ENCODE measurements around the gene PAQR4. TPM values are rescaled to one million over a fixed set of nuclear protein-coding genes. Genes with fewer than 3 reads are reported as not detected.
"Not testable (repeated sequence)": the region's sequence is repeated elsewhere in the genome, so short reads cannot be mapped to it uniquely, and the experiment has no call there.

PAQR4 gene
- total RNA-seq, 4 donors from 2014 or later = 2.8 to 5.6 (median 3.3) TPM

GRCh38 chr16:2925951-2926649 is 43.0 kb upstream of the PAQR4 start:
- WGBS, 2 donors = 74% methylated on average over 9 of the region's 9 CpGs
- no peaks in the 10 kb centered on the region for H3K27me3 ChIP-seq
- peaks cover 0 to 5% of the 10 kb centered on the region in 2 donors for H3K4me1 ChIP-seq
- DNase-seq = no peak
- peaks cover 13 to 16% of the 10 kb centered on the region in 2 donors for H3K36me3 ChIP-seq
- no peak overlapping the region for H3K4me3 ChIP-seq (replicated peaks in 1 of 3)
- TF ChIP-seq POLR2A (IDR thresholded peaks at IDR 0.05) (no peak), CTCF (IDR thresholded peaks at IDR 0.05) (no peak)
- intact Hi-C loops (cut with DNase I) = loop anchor here (2.0 to 5.0 kb wide), 2 partner anchors 54 to 87 kb away; no protein-coding TSS in a partner anchor
- H3K9me3 ChIP-seq = no peaks in the 10 kb centered on the region
- H3K27ac ChIP-seq = no peak overlapping the region

GRCh38 chr16:2926650-2926999 is 42.5 kb upstream of the PAQR4 start:
- H3K27ac ChIP-seq = no peak overlapping the region
- 75 to 87% methylated on average over 5 of the region's 5 CpGs for WGBS, 2 donors
- H3K9me3 ChIP-seq = no peaks in the 10 kb centered on the region
- intact Hi-C loops (cut with DNase I) = loop anchor here (5.0 kb wide), 1 partner anchor 54 kb away; no protein-coding TSS in a partner anchor
- no peak overlapping the region for H3K4me3 ChIP-seq (replicated peaks in 1 of 3)
- TF ChIP-seq POLR2A (IDR thresholded peaks at IDR 0.05) (no peak), CTCF (IDR thresholded peaks at IDR 0.05) (no peak)
- no peak for DNase-seq
- no peaks in the 10 kb centered on the region for H3K27me3 ChIP-seq
- peaks cover 13 to 16% of the 10 kb centered on the region in 2 donors for H3K36me3 ChIP-seq
- H3K4me1 ChIP-seq = peaks cover 0 to 5% of the 10 kb centered on the region in 2 donors

- Histone ChIP-seq H3K4me3 (replicated peaks in 1 of 3) (no peak overlapping the region), H3K4me1 (peaks cover 0 to 5% of the 10 kb centered on the region in 2 donors), H3K27me3 (no peaks in the 10 kb centered on the region), H3K27ac (no peak overlapping the region), H3K36me3 (peaks cover 13 to 16% of the 10 kb centered on the region in 2 donors), H3K9me3 (no peaks in the 10 kb centered on the region)
- intact Hi-C loops (cut with DNase I) = loop anchor here (5.0 kb wide), 1 partner anchor 55 kb away; no protein-coding TSS in a partner anchor
- peak; percentile 85 to 96 (median 92) for TF ChIP-seq CTCF (IDR thresholded peaks at IDR 0.05)
- no peak for TF ChIP-seq POLR2A (IDR thresholded peaks at IDR 0.05)
- 10 to 11% methylated on average over 13 to 14 of the region's 19 CpGs for WGBS, 2 donors
- DNase-seq = peak; percentile 83 to 85
These were observed 42.0 kb upstream of the PAQR4 start for GRCh38 chr16:2927010-2927646.

- not testable (repeated sequence) for H3K4me1 ChIP-seq; H3K4me3 ChIP-seq (replicated peaks in 1 of 3); H3K9me3 ChIP-seq; H3K27me3 ChIP-seq; H3K27ac ChIP-seq; DNase-seq
- WGBS, 2 donors = 77 to 82% methylated on average over 4 of the region's 4 CpGs
- peaks cover 16% of the 10 kb centered on the region in 2 donors for H3K36me3 ChIP-seq
- intact Hi-C loops (cut with DNase I) = loop anchor here (5.0 kb wide), 1 partner anchor 56 kb away; no protein-coding TSS in a partner anchor
These were observed 41.0 kb upstream of the PAQR4 start for GRCh38 chr16:2928151-2928550.

GRCh38 chr16:2928796-2929195 is 40.4 kb upstream of the PAQR4 start:
- no peak for DNase-seq
- Histone ChIP-seq H3K27ac (no peak overlapping the region), H3K9me3 (no peaks in the 10 kb centered on the region), H3K36me3 (peaks cover 22% of the 10 kb centered on the region in 2 donors), H3K4me3 (replicated peaks in 1 of 3) (no peak overlapping the region), H3K27me3 (no peaks in the 10 kb centered on the region), H3K4me1 (peaks cover 0 to 5% of the 10 kb centered on the region in 2 donors)
- TF ChIP-seq CTCF (IDR thresholded peaks at IDR 0.05) (no peak), POLR2A (IDR thresholded peaks at IDR 0.05) (no peak)
- 83 to 89% methylated on average over 7 to 8 of the region's 11 CpGs for WGBS, 2 donors
- intact Hi-C loops (cut with DNase I) = loop anchor here (5.0 kb wide), 1 partner anchor 56 kb away; no protein-coding TSS in a partner anchor
